ELR (cell line): ENCODE measurements around the gene NFAM1.
A peak's percentile ranks its signal among the peaks of the same experiment; 100 is the strongest.

Source experiments
- DNase-seq: peaks from one replicate; pipeline ENCODE4 v3.0.0-alpha.2; 2015; ENCODE audit warnings: low read depth

The NFAM1 gene

DNA sequence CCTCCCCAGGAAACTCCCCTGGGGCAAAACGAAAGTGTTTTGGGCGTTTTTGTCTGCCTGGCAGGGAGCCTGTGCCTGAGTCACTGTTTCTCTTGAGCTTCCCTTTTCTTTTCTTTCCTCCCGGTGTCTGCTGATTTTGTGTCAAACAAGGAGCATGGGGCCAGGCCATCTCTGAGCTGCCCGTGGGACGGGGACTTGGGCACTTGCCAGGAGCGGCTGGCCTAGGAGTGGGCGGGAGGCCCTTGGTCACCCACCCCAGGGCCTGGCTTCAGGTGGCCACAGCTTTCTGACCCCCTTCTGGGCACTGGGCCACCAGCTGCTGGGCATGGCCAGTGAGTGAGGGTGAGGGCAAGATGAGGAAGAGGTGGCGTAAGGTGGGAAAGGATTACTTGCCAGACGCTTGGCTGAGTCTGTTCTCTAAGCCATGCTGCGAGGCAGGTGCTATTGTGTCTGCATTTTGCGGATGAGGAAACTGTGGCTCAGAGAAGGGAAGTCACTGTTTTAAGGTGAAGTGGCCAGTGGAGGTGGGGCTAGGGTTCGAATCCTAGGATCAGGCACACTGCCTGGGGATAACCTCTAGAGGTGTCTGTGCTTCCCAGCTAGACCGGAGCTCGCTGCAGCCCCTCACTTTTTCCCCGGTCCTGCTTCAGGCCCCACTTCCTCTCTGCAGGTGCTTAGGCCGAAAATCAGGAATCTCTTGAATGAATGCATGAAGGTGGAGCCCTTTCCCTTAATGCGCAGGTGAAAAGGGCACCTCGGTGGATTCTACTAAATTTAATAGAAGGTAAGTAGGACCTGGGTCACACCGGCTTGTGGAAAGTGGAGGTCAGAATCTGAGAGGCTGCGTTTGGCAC lies 7.8 kb upstream of the NFAM1 start:
- DNase-seq, result peak; percentile 33

DNA sequence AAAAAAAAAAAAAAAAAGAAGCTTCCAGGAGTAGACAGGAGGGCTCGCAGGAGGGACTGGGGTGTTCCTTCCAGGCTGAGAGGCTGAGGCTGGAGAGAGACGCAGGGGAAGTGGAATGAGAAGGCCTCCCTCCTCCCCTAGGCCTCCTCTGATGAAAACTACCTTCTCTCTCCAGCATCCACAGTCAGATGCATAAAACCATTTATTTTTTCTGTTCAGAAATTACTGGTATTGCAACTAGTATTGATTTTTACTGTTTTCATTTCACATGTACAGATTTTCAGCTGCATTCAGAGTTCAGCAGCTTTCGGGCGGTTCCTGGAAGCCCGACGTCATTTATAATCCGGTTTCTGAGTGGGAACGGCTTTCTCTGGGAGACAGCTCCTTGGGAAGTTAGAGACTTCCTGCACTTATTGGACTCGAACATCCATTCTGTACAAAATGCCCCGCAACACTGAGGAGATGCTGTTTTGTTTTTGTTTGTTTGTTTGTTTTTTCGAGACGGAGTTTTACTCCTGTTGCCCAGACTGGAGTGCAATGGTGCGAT lies 6.9 kb upstream of the NFAM1 start:
- no peak for DNase-seq

DNA sequence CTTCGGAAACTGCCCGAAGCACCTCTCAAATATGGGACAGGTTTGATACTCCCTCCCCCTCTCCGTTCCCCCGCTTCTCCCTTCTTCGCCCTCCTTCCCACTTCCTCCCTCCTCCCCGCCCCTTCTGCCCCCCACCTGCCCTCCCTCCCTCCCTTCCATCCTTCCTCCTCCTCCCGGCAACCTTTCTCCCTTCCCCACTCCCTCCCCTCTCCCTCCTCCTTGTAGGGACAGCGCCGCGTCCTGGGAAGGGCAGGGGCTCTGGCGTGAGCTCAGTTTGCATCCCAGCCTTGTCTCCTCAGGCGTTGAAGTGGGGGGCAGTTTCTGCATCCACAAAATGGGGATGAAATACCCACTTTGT lies 6.1 kb upstream of the NFAM1 start:
- no peak for DNase-seq

DNA sequence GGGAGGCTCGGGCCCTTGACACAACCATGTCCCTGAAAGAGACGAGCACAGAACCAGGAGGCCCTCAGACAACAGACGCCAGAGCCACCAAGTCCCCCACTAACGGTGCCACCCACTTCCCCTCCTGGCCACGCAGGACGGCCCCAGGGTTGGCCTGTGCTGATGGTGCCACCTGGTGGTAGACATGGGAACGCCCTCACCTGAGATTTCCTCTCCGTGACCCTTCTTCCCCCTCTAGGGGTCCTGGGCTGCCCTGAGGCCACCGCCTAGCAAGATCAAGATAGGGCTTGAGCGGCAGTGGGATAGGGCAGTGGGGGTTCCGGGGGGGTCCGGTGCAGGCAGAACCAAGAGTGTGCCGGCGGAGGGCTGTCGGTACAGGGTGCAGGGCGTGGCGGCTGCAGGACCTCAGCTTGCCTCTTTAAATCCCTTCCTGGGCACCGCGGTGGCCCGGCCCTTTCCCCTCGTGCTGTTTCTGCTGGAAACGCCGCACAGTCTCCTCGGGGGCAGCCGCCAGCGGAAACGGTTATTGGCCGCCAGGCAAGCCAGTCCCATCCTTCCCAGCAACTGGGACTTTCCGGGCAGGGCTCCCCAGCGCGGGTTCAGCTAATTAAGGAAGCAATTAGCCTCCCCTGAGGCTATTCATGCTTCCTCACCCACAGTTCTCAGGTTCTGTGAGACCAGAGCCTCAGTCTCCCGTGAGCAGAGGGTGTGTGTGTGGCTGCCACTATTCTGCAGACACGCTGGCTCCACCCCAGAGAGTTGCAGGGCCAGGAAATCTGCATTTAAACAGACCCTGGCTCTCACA lies 5.5 kb upstream of the NFAM1 start:
- DNase-seq, result peak; percentile 61

DNA sequence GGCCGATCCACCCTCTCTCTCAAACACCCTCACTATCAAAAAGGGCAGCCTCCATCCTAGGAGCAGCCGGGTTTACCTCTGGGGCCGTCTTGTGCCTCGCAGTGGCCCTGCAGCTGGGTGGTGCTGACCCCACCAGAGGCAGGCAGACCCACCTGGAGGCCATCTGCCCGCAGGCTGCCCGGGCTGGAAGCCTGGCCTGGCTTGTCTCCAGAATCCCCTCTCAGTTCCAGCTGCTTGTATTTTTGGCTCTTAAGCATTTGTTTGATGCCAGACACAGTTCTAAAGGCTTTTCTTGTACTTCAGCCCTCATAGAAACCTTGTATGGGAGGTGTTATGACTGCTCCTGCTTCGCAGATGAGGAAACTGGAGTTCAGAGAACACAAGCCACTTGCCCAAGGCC lies 4.2 kb upstream of the NFAM1 start:
- DNase-seq, result no peak

DNA sequence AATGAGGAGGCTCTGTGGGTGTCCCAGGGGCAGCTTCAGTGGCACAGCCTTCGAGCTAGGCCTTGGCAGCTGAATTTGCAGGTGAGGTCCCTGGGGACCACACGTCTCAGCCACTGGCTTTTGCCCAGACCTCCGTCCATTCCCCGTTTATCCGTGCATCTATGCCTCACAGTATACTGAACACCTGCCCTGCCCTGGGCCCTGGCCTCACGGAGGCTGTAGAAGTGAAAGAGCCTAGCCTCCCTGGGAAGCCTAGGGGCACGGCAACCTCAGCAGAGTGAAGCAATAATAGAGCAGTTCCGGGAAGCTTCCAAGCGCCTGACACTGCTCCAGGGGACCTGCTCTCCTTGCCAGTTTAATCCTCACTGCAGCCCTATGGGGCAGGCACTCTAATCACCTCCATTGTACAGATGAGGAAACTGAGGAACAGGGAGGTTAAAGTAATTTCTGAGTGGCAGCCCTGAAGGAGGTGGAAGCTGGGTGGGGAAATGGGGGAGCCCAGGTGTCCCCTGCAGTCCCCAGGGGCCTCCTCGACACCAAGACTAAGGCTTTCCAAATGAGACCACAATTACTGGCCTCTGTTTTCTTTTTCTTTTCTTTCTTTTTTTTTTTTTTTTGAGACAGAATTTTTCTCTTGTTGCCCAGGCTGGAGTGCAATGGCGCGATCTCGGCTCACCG lies 2.7 kb upstream of the NFAM1 start:
- no peak for DNase-seq

DNA sequence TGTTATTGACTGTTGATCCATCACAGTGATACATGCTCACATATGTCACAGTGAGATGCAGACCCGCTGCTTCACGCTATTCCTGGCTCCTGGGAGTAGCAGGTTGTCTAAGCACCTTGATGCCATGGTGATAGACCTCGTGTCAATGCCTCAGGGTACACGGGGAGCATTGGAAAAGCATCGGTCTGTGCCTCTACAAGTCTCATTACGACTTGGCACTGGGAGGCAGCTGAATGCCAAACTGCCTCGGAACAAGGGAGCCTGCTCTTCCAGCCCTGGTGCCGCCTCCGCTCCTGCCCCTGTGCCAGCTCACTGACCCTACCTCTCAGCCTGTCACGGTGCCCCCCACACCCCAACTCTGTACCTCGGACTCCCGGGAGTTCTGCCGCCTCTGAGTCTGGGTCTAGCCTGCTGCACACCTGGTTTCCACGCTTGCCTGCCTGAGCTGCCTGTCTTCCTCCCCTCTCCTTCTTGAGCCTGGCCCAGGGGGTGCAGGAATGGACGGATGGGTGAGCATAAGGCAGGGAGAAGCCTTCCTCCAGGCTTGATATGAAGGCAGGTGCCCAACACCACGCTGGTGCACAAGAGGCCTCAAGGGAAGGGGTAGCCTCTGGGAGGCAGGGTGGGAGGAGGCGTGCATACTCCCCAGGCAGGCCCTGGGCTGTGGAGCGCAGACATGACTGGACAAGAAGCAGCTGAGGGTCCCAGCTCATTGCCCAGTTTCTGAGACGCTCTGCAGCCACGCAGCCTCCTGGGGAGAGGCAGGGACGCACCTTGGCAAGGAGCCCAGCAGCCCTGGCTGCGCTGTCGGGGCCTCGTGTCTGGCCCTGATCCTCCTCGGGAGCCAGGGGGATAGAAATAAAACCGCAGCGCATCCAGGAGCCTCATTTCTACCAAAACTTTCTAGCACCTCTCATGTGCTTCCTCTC lies 1.8 kb upstream of the NFAM1 start:
- DNase-seq, result no peak

DNA sequence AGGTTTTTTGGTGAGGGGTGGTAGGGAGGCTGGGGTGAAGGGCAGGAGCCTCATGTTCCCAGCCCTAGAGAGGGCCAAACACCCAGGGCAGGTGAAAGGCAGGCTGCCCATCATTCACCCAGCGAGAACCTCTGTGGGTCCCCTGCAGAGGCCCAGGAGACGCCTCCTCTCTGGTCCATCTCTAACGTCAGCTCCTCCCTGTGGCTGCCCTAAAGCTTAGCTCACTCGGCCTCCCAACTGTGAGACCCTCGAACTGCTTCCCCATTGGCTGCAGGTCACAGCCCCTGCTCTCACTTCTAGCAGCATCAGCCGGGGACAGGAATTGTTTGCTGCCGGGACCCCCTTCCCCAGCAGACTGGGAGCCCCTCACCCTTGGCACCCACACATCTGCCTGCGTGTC lies 615 bp upstream of the NFAM1 start:
- no peak for DNase-seq

DNA sequence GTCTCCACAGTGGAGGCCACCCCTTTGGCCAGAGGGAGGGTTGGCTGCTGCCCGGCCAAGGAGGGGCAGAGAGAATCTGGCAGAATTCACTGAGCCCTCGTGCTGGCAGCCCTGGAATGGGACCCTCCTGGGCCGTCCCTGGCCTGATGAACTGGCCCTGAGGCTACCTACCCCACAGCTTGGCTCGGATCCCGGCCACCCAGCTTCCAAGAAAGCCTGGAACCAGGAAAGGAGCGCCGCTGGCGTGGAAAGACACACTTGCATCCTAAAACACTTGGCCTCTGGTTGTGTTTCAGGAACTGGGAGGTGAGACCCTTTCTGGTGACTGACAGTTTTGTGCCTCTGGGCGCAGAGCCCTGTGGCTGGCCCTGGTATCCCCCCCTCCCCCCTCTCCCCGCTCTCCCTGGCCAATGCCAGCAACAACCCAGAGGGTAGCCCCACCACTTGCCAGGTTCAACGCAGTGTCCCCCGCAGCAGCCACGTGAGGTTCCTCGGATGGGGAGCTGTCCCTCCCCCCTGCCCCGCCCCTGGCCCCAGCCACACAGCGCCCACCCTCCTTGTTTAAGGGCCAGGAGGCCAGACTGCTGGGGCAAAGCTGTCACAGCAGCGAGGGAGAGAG lies 693 bp downstream of the NFAM1 start:
- no peak for DNase-seq

DNA sequence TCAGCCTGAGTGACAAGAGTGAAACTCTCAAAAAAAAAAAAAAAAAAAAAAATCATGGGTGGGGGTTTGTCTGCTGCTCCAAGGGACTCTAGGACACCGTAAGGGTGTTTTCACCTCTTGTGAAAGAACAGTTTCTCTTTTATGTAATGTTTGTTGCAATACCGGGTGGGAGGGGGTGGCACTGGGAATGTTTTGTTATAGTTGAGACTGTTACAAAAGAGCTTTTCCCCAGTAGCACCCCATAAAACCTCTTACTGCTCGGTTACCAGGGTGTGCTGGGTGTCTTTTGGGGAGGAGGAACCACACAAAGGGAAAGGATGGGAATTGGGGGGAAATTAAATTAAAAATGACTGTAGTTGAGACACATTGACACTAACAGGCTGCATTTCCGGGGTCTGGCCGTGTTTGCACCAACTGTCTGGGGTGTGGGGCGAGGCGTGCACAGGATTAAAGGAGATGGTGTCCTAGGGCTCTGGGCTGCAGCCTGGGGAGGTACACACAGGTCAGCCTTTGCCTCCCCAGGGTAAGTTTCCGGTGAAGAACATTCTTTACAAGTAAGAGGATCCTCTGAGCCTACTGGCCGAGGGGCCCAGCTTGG lies 1.6 kb downstream of the NFAM1 start:
- DNase-seq, result no peak

DNA sequence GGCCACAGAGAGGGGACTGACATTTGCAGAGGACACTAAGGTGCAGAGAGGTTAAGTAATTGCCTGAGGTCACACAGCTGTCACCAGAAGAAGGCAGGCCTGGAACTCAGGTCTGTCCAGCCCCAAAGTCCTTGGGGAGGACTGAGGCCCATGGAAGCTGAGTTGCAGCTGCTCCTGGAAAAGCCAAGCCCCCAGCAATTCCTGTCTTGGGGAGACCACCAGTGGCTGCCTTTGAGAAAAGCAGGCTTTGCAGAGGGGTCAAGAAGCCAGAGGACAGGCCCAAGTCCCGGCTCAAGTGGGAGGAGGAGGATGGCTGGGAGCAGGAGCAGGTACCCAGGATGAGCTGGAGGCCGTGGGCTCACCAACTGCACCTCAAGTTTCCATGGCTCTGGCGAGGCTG lies 3.4 kb downstream of the NFAM1 start:
- DNase-seq, result no peak

DNA sequence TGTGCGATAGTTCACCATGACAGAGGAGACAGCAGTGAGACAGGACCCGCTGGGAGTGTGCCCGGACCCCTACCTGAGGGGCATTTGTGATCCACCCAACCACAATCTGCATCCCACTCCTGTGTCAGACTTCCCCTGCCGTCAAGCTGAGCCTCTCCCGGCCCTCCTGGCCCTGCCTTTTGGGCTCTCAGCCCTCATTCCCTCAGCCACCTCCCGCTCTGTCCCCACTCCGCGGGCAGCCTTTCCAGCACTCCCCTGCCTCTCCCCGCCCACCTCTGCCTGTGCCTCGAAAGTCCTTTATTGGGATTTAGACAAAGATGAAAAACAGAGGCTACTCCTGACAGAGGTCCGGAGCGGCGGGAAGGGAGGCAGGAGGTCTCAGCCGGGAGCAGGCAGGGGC lies 4.2 kb downstream of the NFAM1 start:
- no peak for DNase-seq

DNA sequence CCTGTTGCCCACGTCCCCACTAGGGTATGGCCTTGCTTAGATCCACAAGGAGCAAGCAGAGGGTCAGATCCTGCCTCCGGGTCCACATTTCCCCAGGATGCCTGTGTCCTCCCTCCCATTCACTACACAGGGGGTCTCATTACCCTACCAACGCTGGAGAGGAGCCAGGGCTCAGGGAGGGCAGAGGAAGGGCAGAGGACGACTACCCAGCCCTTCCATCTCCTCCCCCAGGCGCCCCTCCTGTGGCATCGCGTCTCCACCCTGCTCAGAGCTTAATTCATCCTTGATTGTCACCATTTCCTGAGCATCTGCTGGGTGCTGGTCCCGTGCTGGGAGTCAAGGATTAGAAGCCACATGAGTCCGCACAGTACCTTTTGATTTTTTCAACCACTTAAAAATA lies 5.0 kb downstream of the NFAM1 start:
- DNase-seq, result no peak

DNA sequence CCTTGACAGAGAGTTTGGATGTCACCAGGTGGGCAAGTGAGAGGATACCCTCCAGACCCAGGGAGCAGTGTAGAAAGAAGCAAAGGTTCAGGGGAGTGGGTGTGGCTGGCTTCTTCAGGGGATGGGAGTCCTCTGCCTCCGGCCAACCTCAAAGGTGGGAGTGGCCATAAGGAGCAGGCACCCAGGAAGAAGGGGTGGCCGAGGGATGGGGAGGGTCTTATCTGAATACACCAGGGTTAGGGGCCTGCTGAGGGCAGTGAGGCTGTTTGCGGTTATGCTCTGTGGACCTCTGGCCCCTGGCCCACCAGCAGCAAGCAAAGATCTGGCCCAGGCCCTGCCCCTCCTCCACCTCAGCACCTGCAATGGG lies 6.2 kb downstream of the NFAM1 start:
- DNase-seq, result no peak

DNA sequence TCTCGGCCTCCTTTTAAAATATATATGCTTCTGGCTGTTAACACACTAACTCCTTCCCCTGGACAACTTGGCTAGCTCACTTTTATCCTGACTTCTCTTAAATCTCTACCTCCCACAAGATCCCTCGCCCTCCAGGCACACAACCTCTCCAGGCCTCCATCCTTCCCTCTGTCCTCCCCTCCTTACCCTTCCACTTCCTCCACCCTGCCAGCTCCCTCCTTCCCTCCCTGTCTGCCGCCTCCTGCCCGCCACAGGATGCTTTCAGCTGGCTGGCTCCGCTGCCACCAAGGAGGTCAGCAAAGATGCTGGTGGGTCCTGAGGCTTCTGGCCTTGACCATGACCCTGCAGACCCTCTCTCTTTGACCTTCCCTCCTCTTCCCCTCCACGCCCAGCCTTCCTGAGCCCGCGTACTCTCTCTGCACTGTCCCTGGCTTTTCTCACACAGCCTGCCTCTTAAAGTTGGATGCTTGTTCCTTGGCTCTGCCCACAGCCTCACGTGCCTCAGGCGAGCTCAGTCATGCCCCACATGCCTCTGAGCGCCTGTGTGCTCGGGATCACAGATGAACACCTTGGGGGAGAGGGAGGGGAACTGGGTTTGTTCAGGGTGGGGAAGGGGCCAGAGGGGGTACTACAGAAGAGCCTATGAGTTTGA lies 6.7 kb downstream of the NFAM1 start:
- DNase-seq, result no peak

DNA sequence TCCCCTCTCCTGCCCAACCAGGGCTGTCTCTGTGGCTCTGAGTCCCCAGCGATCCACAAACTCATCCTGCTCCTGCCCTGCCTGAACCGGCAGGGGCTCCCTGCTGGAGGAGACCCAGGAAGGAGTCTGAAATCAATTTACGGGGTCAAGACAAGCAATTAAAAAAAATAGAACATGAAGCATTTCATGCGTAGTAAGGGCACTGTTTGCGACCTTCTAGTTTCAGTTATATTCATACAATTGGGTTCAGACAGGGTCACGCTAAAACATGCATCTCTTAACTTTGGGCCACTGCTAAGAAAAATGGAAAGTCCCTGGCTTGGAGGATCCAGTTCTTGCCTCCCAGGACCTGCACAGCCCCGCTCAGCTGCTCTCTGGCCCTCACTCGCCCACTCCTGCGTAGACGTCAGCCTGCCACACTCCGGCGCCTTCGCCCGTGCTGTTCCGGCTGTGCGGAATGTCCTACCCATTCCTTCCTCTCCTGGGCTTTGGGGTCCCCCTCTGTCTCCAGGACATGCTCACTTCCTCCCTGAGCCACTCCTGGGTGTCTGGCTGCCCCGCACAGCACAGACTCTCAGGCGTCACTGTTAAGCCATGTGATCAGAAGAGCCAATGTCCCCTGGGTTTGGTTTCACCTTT lies 12.8 kb downstream of the NFAM1 start:
- DNase-seq, result no peak

DNA sequence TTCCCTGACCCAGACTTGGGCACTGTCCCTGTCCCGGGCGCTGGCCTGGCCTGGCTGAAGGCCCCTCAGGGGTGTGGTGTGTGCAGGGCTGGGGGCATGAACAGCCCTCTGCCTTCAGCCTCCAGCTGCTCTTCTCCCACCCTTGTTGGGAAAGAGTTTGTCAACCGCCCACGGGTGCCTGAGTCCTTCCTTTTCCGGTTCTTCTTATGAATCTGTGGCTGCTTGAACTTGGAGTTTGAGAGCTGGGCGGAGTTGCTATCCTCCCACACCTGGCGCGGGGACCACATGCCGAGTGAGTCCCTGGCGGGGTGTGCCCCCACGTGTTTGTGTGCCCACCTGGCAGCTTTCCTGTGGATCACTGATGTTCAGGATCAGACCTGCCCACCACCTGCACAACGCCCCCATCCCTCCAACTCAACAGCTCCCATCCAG lies 13.4 kb downstream of the NFAM1 start:
- DNase-seq, result no peak

DNA sequence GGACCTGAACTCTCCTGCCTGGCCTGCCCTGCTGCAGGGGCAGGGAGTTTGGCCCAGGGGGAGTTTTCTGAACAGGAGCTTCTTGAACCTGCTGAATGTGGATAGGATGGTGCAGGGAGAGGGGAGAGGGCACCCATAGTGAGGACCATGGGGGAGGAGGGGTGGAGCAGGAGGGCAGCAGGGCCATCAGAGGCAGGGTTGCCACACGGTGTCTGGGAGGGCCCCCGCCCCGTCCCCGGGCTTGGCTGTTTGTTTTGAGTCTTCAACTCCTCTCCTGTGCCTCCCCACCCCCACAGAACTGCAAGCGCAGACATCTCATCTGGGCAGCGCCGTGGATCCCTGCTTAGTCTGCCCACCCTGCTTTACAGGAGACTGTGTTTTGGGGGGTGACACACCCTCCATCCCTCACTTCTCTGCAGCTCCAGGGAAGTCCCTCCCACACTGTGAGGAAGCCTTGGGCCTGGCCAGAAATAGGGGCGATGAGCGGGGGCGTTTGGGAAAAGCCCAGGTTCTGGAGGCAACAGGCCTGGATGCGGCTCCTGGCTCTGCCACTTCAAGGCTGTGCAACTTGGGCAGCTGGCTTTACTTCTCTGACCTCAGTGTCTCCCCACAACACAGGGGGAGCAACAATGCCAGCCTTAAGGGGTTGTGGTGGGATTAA lies 14.4 kb downstream of the NFAM1 start:
- DNase-seq, result no peak

DNA sequence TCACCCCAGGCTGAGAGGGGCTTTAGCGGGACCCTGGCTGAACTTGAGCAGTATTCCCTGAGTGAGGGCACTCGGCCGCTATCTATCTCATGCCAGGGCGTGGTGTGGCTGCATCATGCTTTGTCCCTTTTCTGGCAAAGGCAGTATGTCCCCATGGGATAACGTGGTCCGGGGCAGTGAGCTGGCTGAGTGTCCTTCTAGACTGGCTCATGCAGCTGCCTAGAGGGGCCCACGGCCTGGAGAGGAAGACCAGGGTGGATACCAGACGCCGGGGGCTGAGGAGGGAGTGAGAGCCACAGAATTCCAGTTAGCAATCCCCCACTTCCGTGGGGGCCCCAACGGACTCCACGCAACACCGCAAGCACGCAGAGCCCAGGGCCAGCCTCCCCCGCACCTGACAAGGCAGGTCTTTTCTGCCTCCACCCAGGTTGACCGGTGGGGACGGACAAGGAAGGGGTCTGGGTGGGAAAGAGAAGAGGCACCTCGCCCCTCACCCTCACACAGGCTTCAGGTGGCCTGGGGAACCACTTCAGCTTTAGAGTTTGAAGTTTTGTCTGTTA lies 15.5 kb downstream of the NFAM1 start:
- no peak for DNase-seq
